Measurements from ENCODE around the gene CEP192.

Gene CEP192

GRCh38 chr18:13151656-13152055 is 160.5 kb downstream of the CEP192 start:
- no peak for DNase-seq (ENCODE audit: low read depth)

GRCh38 chr18:13158428-13158827 is 167.3 kb downstream of the CEP192 start:
- DNase-seq (ENCODE audit: low read depth), result no peak

- DNase-seq (ENCODE audit: low read depth), result no peak
These were observed 168.4 kb downstream of the CEP192 start for GRCh38 chr18:13159579-13159978.

- DNase-seq (ENCODE audit: low read depth), result no peak
These were observed 170.2 kb downstream of the CEP192 start for GRCh38 chr18:13161276-13161899.

- DNase-seq (ENCODE audit: low read depth), result no peak
These were observed 172.2 kb downstream of the CEP192 start for GRCh38 chr18:13163167-13163927.

- no peak for DNase-seq (ENCODE audit: low read depth)
These were observed 173.2 kb downstream of the CEP192 start for GRCh38 chr18:13164406-13164805.

- no peak for DNase-seq (ENCODE audit: low read depth)
These were observed 174.7 kb downstream of the CEP192 start for GRCh38 chr18:13165636-13166423.

- DNase-seq (ENCODE audit: low read depth), result no peak
These were observed 182.5 kb downstream of the CEP192 start for GRCh38 chr18:13173578-13174145.

Measured in activated T-cell treated with anti-CD3 and anti-CD28 coated beads for 48 hours (primary cell).